Measurements from ENCODE around the gene GALK2. TPM values are rescaled to one million over a fixed set of nuclear protein-coding genes. Genes with fewer than 3 reads are reported as not detected.

The GALK2 gene
- total RNA-seq, 2 donors from 2014 or later: 28.5 to 52.3 TPM

GRCh38 chr15:49185473-49185872 lies 15.4 kb downstream of the GALK2 start:
- H3K4me3 ChIP-seq: no peak overlapping the region
- TF ChIP-seq CTCF (IDR thresholded peaks at IDR 0.05) (no peak), POLR2A (IDR thresholded peaks at IDR 0.05) (no peak), POLR2AphosphoS5 (IDR thresholded peaks at IDR 0.05) (no peak)
- H3K27ac ChIP-seq: no peak overlapping the region
- WGBS: 95% methylated on average over 1 of the region's 1 CpG
- no peaks in the 10 kb centered on the region for H3K27me3 ChIP-seq (replicated peaks; ENCODE audit: insufficient read depth)
- intact Hi-C loops (cut with DNase I): no loop called here
- peaks cover 4% of the 10 kb centered on the region for H3K4me1 ChIP-seq (replicated peaks)
- DNase-seq (ENCODE audit: low spot score): no peak
- no peaks in the 10 kb centered on the region for H3K9me3 ChIP-seq
- H3K36me3 ChIP-seq: no peaks in the 10 kb centered on the region

GRCh38 chr15:49187549-49188245 lies 17.6 kb downstream of the GALK2 start:
- H3K36me3 ChIP-seq: no peaks in the 10 kb centered on the region
- no peaks in the 10 kb centered on the region for H3K27me3 ChIP-seq (replicated peaks; ENCODE audit: insufficient read depth)
- DNase-seq (ENCODE audit: low spot score): no peak
- peak overlapping the region in 1 of 2 donors; percentile 3 for H3K27ac ChIP-seq
- intact Hi-C loops (cut with DNase I): no loop called here
- WGBS: 82% methylated on average over 2 of the region's 2 CpGs
- H3K4me1 ChIP-seq (replicated peaks): peaks cover 4% of the 10 kb centered on the region
- no peaks in the 10 kb centered on the region for H3K9me3 ChIP-seq
- TF ChIP-seq POLR2A (IDR thresholded peaks at IDR 0.05) (no peak), POLR2AphosphoS5 (IDR thresholded peaks at IDR 0.05) (no peak), CTCF (IDR thresholded peaks at IDR 0.05) (no peak)
- no peak overlapping the region for H3K4me3 ChIP-seq

- Histone ChIP-seq H3K27ac (no peak overlapping the region), H3K9me3 (no peaks in the 10 kb centered on the region), H3K36me3 (no peaks in the 10 kb centered on the region), H3K27me3 (replicated peaks; ENCODE audit: insufficient read depth) (no peaks in the 10 kb centered on the region), H3K4me3 (no peak overlapping the region), H3K4me1 (replicated peaks) (peaks cover 4% of the 10 kb centered on the region)
- intact Hi-C loops (cut with DNase I): no loop called here
- 96% methylated on average over 2 of the region's 2 CpGs for WGBS
- no peak for DNase-seq (ENCODE audit: low spot score)
- TF ChIP-seq POLR2AphosphoS5 (IDR thresholded peaks at IDR 0.05) (no peak), POLR2A (IDR thresholded peaks at IDR 0.05) (no peak), CTCF (IDR thresholded peaks at IDR 0.05) (no peak)
Observed at GRCh38 chr15:49188933-49189332, 18.9 kb downstream of the GALK2 start.

- H3K27ac ChIP-seq: no peak overlapping the region
- intact Hi-C loops (cut with DNase I): no loop called here
- no peak for DNase-seq (ENCODE audit: low spot score)
- H3K36me3 ChIP-seq: no peaks in the 10 kb centered on the region
- TF ChIP-seq POLR2AphosphoS5 (IDR thresholded peaks at IDR 0.05): no peak
- no peaks in the 10 kb centered on the region for H3K9me3 ChIP-seq
- WGBS: 79% methylated on average over 2 of the region's 2 CpGs
- H3K4me1 ChIP-seq (replicated peaks): peaks cover 4% of the 10 kb centered on the region
- no peak overlapping the region for H3K4me3 ChIP-seq
- no peaks in the 10 kb centered on the region for H3K27me3 ChIP-seq (replicated peaks; ENCODE audit: insufficient read depth)
Observed at GRCh38 chr15:49189631-49190030, 19.6 kb downstream of the GALK2 start.

GRCh38 chr15:49190586-49190985 lies 20.5 kb downstream of the GALK2 start:
- no peak for DNase-seq (ENCODE audit: low spot score)
- TF ChIP-seq CTCF (IDR thresholded peaks at IDR 0.05) (no peak), POLR2AphosphoS5 (IDR thresholded peaks at IDR 0.05) (no peak), POLR2A (IDR thresholded peaks at IDR 0.05) (no peak)
- no peak overlapping the region for H3K4me3 ChIP-seq
- 82% methylated on average over 2 of the region's 2 CpGs for WGBS
- no peaks in the 10 kb centered on the region for H3K27me3 ChIP-seq (replicated peaks; ENCODE audit: insufficient read depth)
- peaks cover 4% of the 10 kb centered on the region for H3K4me1 ChIP-seq (replicated peaks)
- no peaks in the 10 kb centered on the region for H3K36me3 ChIP-seq
- H3K9me3 ChIP-seq: no peaks in the 10 kb centered on the region
- intact Hi-C loops (cut with DNase I): no loop called here
- no peak overlapping the region for H3K27ac ChIP-seq
